K562 (cell line): Measurements from ENCODE around the gene FRMD4A. TPM values are rescaled to one million over a fixed set of nuclear protein-coding genes. Genes with fewer than 3 reads are reported as not detected.

Experiments used
- ATAC-seq: fragments of 200-7000 bp; cut with Tn5 transposase; 3 replicates; pipeline ENCODE4 v1.9.1; 2020; ENCODE audit warnings: moderate library complexity
- BruUV-seq: library from RNA; stranded (reverse); fragments of 400-500 nt; replicated peaks from 2 replicates; lab custom pipeline; 2021; lab: Mats Ljungman, UMichigan
- CTCF ChIA-PET: fragments of 300-600 bp; formaldehyde crosslinking; extraction: SDS; loops from one replicate; lab custom pipeline; 2021; ENCODE audit warnings: low intra/inter-chr PET ratio; lab: Yijun Ruan, JAX
- POLR2A ChIA-PET: fragments of 300-600, 350-650 bp; sonication (Branson Sonifier 250); formaldehyde crosslinking; extraction: SDS; loops from one replicate; lab custom pipeline; 2021; ENCODE audit warnings: antibody characterized with exemption, inconsistent platforms; lab: Yijun Ruan, JAX
- DNase-seq, 4 experiments: peaks; one replicate each; pipeline versions ENCODE4 v3.0.0 to v3.0.0-alpha.2; 2011 to 2018; ENCODE audit warnings: low spot score in 3 of 4, mixed read lengths in 3 of 4; ENCODE audit errors: extremely low read depth in 1 of 4
- FAIRE-seq: peaks from 2 replicates; lab custom pipeline; 2011; peaks lifted over from hg19 to GRCh38; lab: Jason Lieb, UNC
- H2AFZ ChIP-seq: 2 replicates; pipeline ENCODE4 v1.6.0; 2011; ENCODE audit warnings: low read depth, low read length, control low read depth, inconsistent platforms
- H3K27ac ChIP-seq: fragments of 200-600 bp; 3 replicates; pipeline ENCODE4 v1.8.0; 2011; ENCODE audit warnings: low read depth, mild to moderate bottlenecking, control low read depth, inconsistent platforms, low read length, moderate library complexity, mixed read lengths; ENCODE audit errors: extremely low read depth
- H3K27me3 ChIP-seq, 2 experiments: fragments of 300-600 bp in 1 of 2; 2 replicates in 1 of 2; 3 replicates in 1 of 2; pipeline versions ENCODE4 v1.6.0 to v1.8.0; 2011; ENCODE audit warnings: inconsistent platforms in 2 of 2, low read length in 2 of 2, mild to moderate bottlenecking in 1 of 2, mixed read lengths in 1 of 2, moderate library complexity in 1 of 2; ENCODE audit not compliant: control insufficient read depth in 2 of 2, insufficient read depth in 2 of 2
- H3K36me3 ChIP-seq: fragments of 300-600 bp; 3 replicates; pipeline ENCODE4 v1.8.0; 2011; ENCODE audit warnings: mild to moderate bottlenecking, low read length, inconsistent platforms; ENCODE audit not compliant: control insufficient read depth, insufficient read depth
- H3K4me1 ChIP-seq, 2 experiments: fragments of 200-600 bp in 1 of 2; replicated peaks in 1 of 2; 2 replicates in 1 of 2; 3 replicates in 1 of 2; pipeline versions ENCODE4 v1.5.1 to v1.8.0; 2011; ENCODE audit warnings: inconsistent platforms in 2 of 2, low read length in 2 of 2, mild to moderate bottlenecking in 1 of 2, mixed read lengths in 1 of 2, moderate library complexity in 1 of 2; ENCODE audit not compliant: control insufficient read depth in 2 of 2, insufficient read depth in 2 of 2
- H3K4me2 ChIP-seq: 2 replicates; pipeline ENCODE4 v1.6.1; 2011; ENCODE audit warnings: low read length, control low read depth, inconsistent platforms, mixed read lengths; ENCODE audit not compliant: insufficient read depth
- H3K4me3 ChIP-seq: fragments of 200-600 bp; sonication (generic), shearing (Covaris generic); 2 replicates; pipeline ENCODE4 v1.5.1; 2016; ENCODE audit warnings: control low read depth, inconsistent platforms
- H3K79me2 ChIP-seq: fragments of 200-600 bp; 3 replicates; pipeline ENCODE4 v1.8.0; 2011; ENCODE audit warnings: low read length, inconsistent platforms; ENCODE audit not compliant: control insufficient read depth, insufficient read depth
- H3K9ac ChIP-seq, 2 experiments: 2 replicates each; pipeline versions ENCODE4 v1.6.0 to v1.6.1; 2011; ENCODE audit warnings: low read depth in 2 of 2, low read length in 2 of 2, control low read depth in 1 of 2, inconsistent platforms in 1 of 2, mild to moderate bottlenecking in 1 of 2, mixed read lengths in 1 of 2; ENCODE audit not compliant: insufficient read depth in 1 of 2
- H3K9me1 ChIP-seq: one replicate; pipeline ENCODE4 v1.6.0; 2011; ENCODE audit warnings: inconsistent platforms, mild to moderate bottlenecking, low read length, moderate library complexity; ENCODE audit not compliant: control insufficient read depth, insufficient read depth
- H3K9me3 ChIP-seq: replicated peaks from 2 replicates; pipeline ENCODE4 v1.5.1; 2011; ENCODE audit warnings: low read depth, low read length, inconsistent platforms; ENCODE audit not compliant: control insufficient read depth, insufficient read depth
- H4K20me1 ChIP-seq: replicated peaks from 2 replicates; pipeline ENCODE4 v1.6.1; 2011; ENCODE audit warnings: low read length, inconsistent platforms, mixed read lengths; ENCODE audit not compliant: control insufficient read depth, insufficient read depth
- BRF2 ChIP-seq: IDR thresholded peaks from 3 replicates; pipeline ENCODE4 v1.6.1; 2011; ENCODE audit warnings: borderline replicate concordance, mild to moderate bottlenecking; ENCODE audit not compliant: insufficient read length, insufficient read depth
- CXXC5 ChIP-seq: fragments of 250-450 bp; sonication (Bioruptor Pico); IDR thresholded peaks from 2 replicates; pipeline ENCODE4 v1.8.0; 2022; ENCODE audit warnings: inconsistent platforms, mild to moderate bottlenecking, moderate library complexity
- GTF2B ChIP-seq: IDR thresholded peaks from 2 replicates; pipeline ENCODE4 v1.6.1; 2011; ENCODE audit not compliant: insufficient read length; ENCODE audit errors: extremely low read depth
- HDAC1 ChIP-seq, 2 experiments: fragments of 450-650 bp; IDR thresholded peaks; 2 replicates each; pipeline ENCODE4 v1.6.1; 2016 to 2017; ENCODE audit warnings: inconsistent platforms in 1 of 2, mild to moderate bottlenecking in 1 of 2, moderate library complexity in 1 of 2
- HMBOX1 ChIP-seq: sonication (generic); IDR thresholded peaks from 2 replicates; pipeline ENCODE4 v1.6.1; 2016
- HNRNPH1 ChIP-seq: fragments of 200-400 bp; formaldehyde crosslinking; optimal IDR thresholded peaks from 2 replicates; pipeline ENCODE3; 2017; ENCODE audit warnings: low read depth, mild to moderate bottlenecking, low read length, moderate library complexity
- IRF9 ChIP-seq: fragments of 450-650 bp; IDR thresholded peaks from 2 replicates; pipeline ENCODE4 v1.6.1; 2016; ENCODE audit warnings: missing biosample characterization, missing genetic modification characterization
- JUNB ChIP-seq: fragments of 450-650 bp; formaldehyde crosslinking; conservative IDR thresholded peaks from 2 replicates; pipeline ENCODE4 v1.4.0; 2020; ENCODE audit warnings: mild to moderate bottlenecking
- JUND ChIP-seq, 2 experiments: IDR thresholded peaks; 2 replicates in 1 of 2; 3 replicates in 1 of 2; pipeline ENCODE4 v1.6.1; 2011; ENCODE audit warnings: borderline replicate concordance in 2 of 2, low read depth in 2 of 2, low read length in 2 of 2, improper control_type of control experiment in 1 of 2, missing biosample characterization in 1 of 2, missing genetic modification characterization in 1 of 2, missing genetic modification reagents in 1 of 2
- MAFG ChIP-seq: fragments of 450-650 bp; conservative IDR thresholded peaks from 2 replicates; pipeline ENCODE4 v1.6.1; 2016; ENCODE audit warnings: missing genetic modification characterization, missing compliant biosample characterization
- MAX ChIP-seq: sonication (generic); formaldehyde crosslinking; IDR thresholded peaks from 2 replicates; pipeline ENCODE4 v1.9.0; 2022; ENCODE audit warnings: mild to moderate bottlenecking, missing genetic modification reagents
- MCM7 ChIP-seq, 2 experiments: fragments of 450-650 bp; IDR thresholded peaks; 2 replicates each; pipeline ENCODE4 v1.6.1; 2016 to 2018
- NONO ChIP-seq, 2 experiments: fragments of 200-400 bp in 1 of 2; fragments of 450-650 bp in 1 of 2; formaldehyde crosslinking in 1 of 2; IDR thresholded peaks; 2 replicates each; pipeline ENCODE4 v1.6.1; 2017; ENCODE audit warnings: low read depth in 2 of 2, mild to moderate bottlenecking in 2 of 2, moderate library complexity in 2 of 2, low read length in 1 of 2
- NR1H2 ChIP-seq: sonication (generic); formaldehyde crosslinking; IDR thresholded peaks from 2 replicates; pipeline ENCODE4 v1.4.0; 2020; ENCODE audit warnings: mild to moderate bottlenecking, missing genetic modification reagents
- PCBP2 ChIP-seq: fragments of 200-400 bp; formaldehyde crosslinking; IDR thresholded peaks from 2 replicates; pipeline ENCODE4 v1.6.1; 2018; ENCODE audit warnings: low read length, low read depth, mild to moderate bottlenecking, moderate library complexity; ENCODE audit not compliant: poor library complexity, severe bottlenecking
- ZNF217 ChIP-seq: sonication (generic); formaldehyde crosslinking; IDR thresholded peaks from 2 replicates; pipeline ENCODE4 v1.8.0; 2022; ENCODE audit warnings: mild to moderate bottlenecking, missing genetic modification reagents
- WGBS: fragments of 100-300 bp; shearing (Covaris generic); methylation state at CpG from one replicate; pipeline ENCODE4 v1.1.6; 2016; ENCODE audit warnings: low coverage, mixed read lengths; ENCODE audit not compliant: insufficient coverage; ENCODE audit errors: missing lambda C conversion rate; 5-methylcytosine and 5-hydroxymethylcytosine counted together
- in situ Hi-C: fragments of 300-500 bp; cut with MboI; formaldehyde crosslinking; loops from 4 replicates; pipeline ENCODE4 v1.15.0; 2018; ENCODE audit warnings: inconsistent platforms, mixed read lengths
- intact Hi-C: fragments of 100-400 bp; cut with micrococcal nuclease; formaldehyde crosslinking; loops from 2 replicates; pipeline ENCODE4 v1.14.2; 2022
- polyA plus RNA-seq, 8 experiments: library from polyadenylated mRNA; depleted of rRNA in 4 of 8; stranded (reverse) in 5 of 8; unstranded in 3 of 8; fragments of >200 nt; fragmentation: Nextera tagmentation in 2 of 8; fragmentation: Illumina TruSeq in 1 of 8; extraction: Ambion mirVana in 2 of 8; extraction: Trizol in 1 of 8; gene quantifications; 2 replicates each; pipeline versions ENCODE4 v1.2.1 to v1.2.3, GENCODE V29; 2011 to 2014; ENCODE audit warnings: inconsistent platforms in 1 of 8, missing spikeins in 1 of 8
- total RNA-seq, 7 experiments: library from RNA; depleted of rRNA in 6 of 7; stranded (reverse); fragments of >200 nt in 6 of 7; fragmentation: Illumina TruSeq in 2 of 7; extraction: Trizol in 2 of 7; gene quantifications; 2 replicates each; pipeline versions ENCODE4 v1.2.1 to v1.2.3, GENCODE V29; 2011 to 2021; ENCODE audit warnings: low replicate concordance in 1 of 7

FRMD4A gene
- total and polyA plus RNA-seq, 9 of the 15 experiments (the other 6 are each of a cell fraction or from before 2014, with no cell fraction given), result 0.80 to 5.2 (median 3.0) TPM

DNA sequence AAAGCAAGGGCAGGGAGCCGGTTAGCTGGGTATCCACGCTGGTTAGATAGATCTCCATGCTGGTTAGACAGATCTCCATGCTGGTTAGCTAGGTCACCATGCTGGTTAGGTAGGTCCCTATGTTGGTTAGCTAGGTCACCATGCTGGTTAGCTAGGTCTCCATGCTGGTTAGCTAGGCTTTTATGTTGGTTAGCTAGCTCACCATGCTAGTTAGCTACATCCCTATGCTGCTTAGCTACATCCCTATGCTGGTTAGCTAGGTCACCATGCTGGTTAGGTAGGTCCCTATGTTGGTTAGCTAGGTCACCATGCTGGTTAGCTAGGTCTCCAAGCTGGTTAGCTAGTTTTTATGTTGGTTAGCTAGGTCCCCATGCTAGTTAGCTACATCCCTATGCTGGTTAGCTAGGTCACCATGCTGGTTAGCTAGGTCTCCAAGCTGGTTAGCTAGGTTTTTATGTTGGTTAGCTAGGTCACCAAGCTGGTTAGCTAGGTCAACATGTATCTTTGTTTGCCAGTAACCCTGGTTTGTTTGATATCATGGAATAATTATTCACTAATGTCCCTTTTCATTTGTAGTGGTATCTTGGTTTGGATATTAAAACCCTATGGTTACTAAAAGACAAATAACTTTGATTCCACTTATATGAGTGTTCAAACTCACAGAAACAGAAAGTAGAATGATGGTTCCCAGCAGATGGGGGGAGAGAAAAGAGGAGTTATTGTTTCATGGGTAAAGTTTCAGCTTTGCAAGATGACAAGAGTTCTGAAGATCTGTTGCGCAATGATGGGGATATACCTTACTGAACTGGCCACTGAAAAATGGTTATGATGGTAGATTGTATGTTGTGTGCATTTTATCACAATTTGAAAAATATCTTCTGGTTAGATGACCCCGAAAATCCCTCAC lies 607.7 kb downstream of the FRMD4A start:
- 26% methylated on average over 4 of the region's 4 CpGs for WGBS
- no peak overlapping the region for H3K4me3 ChIP-seq
- BruUV-seq, result no TSS peak
- in situ Hi-C loops, result no loop called here
- no peak overlapping the region for H3K27ac ChIP-seq
- H3K79me2 ChIP-seq, result no peaks in the 10 kb centered on the region
- H3K9ac ChIP-seq, result no peak overlapping the region
- no peak overlapping the region for H3K4me2 ChIP-seq
- FAIRE-seq (peak; percentile 71), DNase-seq (no peak), ATAC-seq (no peak)
- H3K36me3 ChIP-seq, result no peaks in the 10 kb centered on the region
- peaks cover 0 to 7% of the 10 kb centered on the region in 2 experiments; a peak in 3 of 5 replicates for H3K4me1 ChIP-seq
- no peak overlapping the region for H2AFZ ChIP-seq
- CTCF ChIA-PET, result no interaction called here
- intact Hi-C loops, result loop anchor here (5.0 kb wide), 1 partner anchor 61 kb away; no protein-coding TSS in a partner anchor
- H4K20me1 ChIP-seq, result no peaks in the 10 kb centered on the region
- peaks cover 31 to 57% of the 10 kb centered on the region in 2 experiments for H3K27me3 ChIP-seq
- POLR2A ChIA-PET, result interaction anchor here (0.6 to 2.0 kb wide), 5 partner anchors 9 to 1447 kb away, joined by 3 to 5 read pairs (median 3); no protein-coding TSS in a partner anchor
- no peaks in the 10 kb centered on the region; the same call in 1 of the 2 replicates for H3K9me3 ChIP-seq
- H3K9me1 ChIP-seq, result no peaks in the 10 kb centered on the region
- TF ChIP-seq JUNB (no peak), NONO (IDR thresholded peaks at IDR 0.05; ENCODE audit: low read depth in 2 of 2, low read length in 1 of 2) (no peak), HDAC1 (IDR thresholded peaks at IDR 0.05) (no peak), IRF9 (tag) (peak; percentile 81), HNRNPH1 (no peak), MAFG (tag) (no peak), NR1H2 (CRISPR knock-in tag) (no peak), MAX (CRISPR knock-in tag) (no peak), JUND (IDR thresholded peaks at IDR 0.05; ENCODE audit: borderline replicate concordance, low read depth, low read length) (no peak), JUND (tag; IDR thresholded peaks at IDR 0.05; ENCODE audit: borderline replicate concordance, low read depth, low read length) (no peak), PCBP2 (no peak), ZNF217 (CRISPR knock-in tag) (no peak), MCM7 (IDR thresholded peaks at IDR 0.05) (no peak), BRF2 (no peak), CXXC5 (CRISPR knock-in tag) (no peak), GTF2B (no peak), HMBOX1 (peak; percentile 100)
